GM12874 (cell line): Measurements from ENCODE around the gene SHCBP1.

Experiments
- TF ChIP-seq, protein P1 (sequence below): IDR thresholded peaks from 2 replicates; pipeline ENCODE4 v1.5.1; 2011; ENCODE audit warnings: low read depth, mild to moderate bottlenecking, control low read depth, low read length, moderate library complexity; ENCODE audit not compliant: insufficient read depth

SHCBP1 gene, protein sequence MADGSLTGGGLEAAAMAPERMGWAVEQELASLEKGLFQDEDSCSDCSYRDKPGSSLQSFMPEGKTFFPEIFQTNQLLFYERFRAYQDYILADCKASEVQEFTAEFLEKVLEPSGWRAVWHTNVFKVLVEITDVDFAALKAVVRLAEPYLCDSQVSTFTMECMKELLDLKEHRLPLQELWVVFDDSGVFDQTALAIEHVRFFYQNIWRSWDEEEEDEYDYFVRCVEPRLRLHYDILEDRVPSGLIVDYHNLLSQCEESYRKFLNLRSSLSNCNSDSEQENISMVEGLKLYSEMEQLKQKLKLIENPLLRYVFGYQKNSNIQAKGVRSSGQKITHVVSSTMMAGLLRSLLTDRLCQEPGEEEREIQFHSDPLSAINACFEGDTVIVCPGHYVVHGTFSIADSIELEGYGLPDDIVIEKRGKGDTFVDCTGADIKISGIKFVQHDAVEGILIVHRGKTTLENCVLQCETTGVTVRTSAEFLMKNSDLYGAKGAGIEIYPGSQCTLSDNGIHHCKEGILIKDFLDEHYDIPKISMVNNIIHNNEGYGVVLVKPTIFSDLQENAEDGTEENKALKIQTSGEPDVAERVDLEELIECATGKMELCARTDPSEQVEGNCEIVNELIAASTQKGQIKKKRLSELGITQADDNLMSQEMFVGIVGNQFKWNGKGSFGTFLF

DNA sequence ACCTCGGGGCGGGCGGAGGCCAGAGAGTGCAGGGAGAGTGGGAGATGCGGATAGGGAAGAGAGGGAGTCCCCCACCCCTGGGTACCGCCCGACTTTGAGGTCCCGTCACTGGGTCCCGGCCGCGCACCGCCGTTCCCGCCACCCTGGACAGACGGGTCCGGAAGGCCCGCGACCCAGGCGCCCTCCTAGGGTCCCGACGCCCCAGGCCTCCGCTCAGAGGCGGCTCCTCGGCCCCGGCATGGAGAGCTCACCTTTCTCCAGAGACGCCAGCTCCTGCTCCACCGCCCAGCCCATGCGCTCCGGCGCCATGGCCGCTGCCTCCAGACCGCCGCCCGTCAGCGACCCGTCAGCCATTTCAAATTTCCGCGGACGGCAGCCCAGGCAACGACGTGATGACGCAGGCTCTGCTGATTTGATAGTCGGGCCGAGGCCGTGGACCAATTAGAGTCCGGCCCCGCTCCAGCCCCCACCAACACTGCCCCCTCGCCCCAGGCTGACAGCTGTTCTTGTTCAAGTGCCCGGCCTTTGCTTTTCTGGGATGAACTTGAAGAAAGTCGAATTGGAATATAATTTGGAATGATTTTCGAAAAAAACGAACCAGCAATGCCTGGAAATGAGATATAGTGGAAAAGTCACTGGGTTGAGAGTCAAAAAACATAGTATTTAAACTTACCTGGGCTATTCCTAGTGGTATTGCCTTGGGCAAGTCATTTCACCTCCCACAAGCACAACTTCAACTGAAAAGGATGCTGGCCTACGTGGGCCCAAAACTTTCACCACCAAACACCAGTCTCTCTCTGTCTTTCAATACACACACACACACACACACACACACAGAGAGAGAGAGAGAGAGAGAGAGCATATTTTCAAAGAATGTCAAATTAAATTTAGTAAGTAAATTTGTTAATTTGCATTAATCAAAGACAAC is at the start of gene SHCBP1:
Gene SHCBP1 (minus strand): TSS at position 374 of the 928 bp plus-strand sequence. CDS start 20 bp downstream, at position 354.
- TF ChIP-seq, protein P1, sequence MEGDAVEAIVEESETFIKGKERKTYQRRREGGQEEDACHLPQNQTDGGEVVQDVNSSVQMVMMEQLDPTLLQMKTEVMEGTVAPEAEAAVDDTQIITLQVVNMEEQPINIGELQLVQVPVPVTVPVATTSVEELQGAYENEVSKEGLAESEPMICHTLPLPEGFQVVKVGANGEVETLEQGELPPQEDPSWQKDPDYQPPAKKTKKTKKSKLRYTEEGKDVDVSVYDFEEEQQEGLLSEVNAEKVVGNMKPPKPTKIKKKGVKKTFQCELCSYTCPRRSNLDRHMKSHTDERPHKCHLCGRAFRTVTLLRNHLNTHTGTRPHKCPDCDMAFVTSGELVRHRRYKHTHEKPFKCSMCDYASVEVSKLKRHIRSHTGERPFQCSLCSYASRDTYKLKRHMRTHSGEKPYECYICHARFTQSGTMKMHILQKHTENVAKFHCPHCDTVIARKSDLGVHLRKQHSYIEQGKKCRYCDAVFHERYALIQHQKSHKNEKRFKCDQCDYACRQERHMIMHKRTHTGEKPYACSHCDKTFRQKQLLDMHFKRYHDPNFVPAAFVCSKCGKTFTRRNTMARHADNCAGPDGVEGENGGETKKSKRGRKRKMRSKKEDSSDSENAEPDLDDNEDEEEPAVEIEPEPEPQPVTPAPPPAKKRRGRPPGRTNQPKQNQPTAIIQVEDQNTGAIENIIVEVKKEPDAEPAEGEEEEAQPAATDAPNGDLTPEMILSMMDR, result no peak

DNA sequence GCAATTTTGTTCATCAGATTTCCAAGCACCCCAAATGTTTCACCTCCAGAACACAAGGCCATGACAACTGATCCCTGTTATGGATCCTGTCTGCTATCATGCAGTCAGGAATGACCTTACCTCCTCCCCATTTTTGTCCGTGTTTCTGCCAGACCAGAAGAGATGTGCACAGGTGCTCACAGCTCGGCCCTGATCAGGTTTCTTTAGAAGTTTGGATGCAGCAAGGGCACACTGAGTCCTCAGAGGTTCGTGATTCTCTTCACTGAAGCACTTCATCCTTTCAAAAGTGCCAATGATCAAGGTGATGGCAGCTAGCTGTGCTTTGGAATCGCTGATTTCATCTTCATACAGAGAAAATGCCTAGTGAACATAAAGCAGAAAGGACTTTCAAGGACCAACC is 40.9 kb upstream of the SHCBP1 start:
- TF ChIP-seq, protein P1, result no peak

DNA sequence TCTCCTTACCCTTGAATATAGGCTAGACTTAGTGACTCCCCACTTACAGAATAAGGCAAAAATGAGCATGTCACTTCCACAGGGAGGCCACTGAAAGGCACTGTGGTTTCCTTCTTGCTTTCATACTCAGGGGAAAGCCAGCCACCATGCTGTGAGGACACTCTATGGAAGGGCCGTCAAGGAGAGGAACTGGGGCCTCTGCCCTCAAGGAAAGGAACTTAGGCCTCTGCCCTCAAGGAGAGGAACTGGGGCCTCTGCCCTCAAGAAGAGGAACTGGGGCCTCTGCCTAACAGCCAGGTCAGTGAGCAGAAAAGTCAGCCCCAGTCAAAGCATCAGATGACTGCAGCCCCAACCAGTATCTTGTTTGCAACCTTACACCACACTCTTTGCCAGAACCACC is 37.7 kb upstream of the SHCBP1 start:
- TF ChIP-seq, protein P1, result no peak

DNA sequence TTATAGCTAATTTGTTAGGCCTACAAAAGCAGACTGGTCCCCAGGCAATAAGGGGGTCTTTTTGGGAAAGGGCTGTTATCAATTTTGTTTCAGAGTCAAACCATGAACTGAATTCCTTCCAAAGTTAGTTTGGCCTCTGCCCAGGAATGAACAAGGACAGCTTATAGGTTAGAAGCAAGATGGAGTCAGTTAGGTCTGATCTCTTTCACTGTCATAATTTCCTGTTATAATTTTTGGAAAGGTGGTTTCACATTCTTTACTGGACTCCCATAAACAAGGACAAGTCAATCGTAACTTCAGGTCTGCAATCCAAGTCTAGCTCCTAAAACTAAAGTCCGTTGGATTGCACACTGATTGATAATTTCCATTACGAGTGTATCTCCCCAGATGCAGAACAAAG is 30.1 kb upstream of the SHCBP1 start:
- TF ChIP-seq, protein P1, result no peak

DNA sequence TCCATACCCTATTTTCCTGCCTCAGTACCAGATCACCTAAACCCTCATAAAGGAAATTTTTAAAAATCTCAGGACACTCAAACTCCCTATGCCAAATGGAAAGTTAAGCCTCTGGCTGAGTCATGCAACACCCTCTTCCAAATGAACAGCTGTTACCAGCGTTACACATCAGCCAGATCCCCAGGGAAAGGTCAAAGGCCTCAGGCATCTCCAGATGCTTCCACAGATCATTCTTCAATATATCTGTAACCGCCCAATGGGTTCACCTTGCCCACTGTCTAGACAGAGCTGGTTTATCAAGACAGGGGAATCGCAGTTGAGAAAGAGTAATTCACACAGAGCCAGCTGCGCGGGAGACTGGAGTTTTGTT is 29.1 kb upstream of the SHCBP1 start:
- TF ChIP-seq, protein P1, result no peak

DNA sequence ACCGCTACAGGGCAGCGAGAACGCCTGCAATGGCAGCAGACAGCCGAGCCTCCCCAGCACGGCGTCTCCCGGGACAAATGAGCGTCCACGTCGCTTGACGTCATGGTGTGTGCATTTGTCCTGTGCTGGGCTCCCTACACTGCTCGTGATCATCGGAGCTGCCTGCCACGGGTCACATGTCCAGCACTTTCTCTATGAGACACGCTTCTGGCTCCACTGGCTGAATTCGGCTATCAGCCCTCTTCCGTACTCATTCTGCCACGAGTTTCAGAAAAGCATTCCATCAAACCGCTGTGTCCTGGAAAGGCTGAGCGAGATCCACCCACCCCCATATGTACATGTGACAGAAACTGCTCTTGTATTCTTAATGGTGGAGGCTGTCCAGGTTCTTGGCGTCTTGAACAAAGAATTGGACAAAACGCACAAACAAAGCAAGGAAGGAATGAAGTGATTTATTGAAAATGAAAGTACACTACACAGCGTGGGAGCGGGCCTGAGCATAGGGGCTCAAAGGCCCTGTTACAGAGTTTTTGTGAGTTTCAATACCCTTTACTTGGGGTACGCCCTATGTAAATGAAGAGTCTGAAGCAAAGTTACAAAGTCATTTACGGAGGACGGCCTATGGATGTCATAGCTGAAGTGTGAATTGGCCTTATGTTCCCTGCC is 28.5 kb upstream of the SHCBP1 start:
- TF ChIP-seq, protein P1, result no peak
